Right lobe of liver (tissue), 6 donors: ENCODE data around the gene AADACL4. TPM values are rescaled to one million over a fixed set of nuclear protein-coding genes. Genes with fewer than 3 reads are reported as not detected.

Source experiments
- ATAC-seq, 4 donors: fragments of 200-7000 bp; cut with Tn5 transposase; one replicate each; pipeline ENCODE4 v1.9.1; 2020; ENCODE audit warnings: mild to moderate bottlenecking in 4 of 4, moderate library complexity in 4 of 4
- DNase-seq, 3 donors: peaks; one replicate each; pipeline ENCODE4 v3.0.0-alpha.2; 2020
- H3K27ac ChIP-seq, 3 donors: fragments of 200-600 bp; one replicate each; pipeline ENCODE4 v1.8.0; 2022
- H3K27me3 ChIP-seq, 2 donors: fragments of 200-600 bp; one replicate each; pipeline ENCODE4 v1.8.0; 2022
- H3K36me3 ChIP-seq, 4 donors: fragments of 200-600 bp; sonication (generic) in 1 of 4; one replicate each; pipeline versions ENCODE4 v1.5.1 to v1.8.0; 2017 to 2022; ENCODE audit warnings: control low read depth in 1 of 4
- H3K4me1 ChIP-seq, 4 donors: fragments of 200-600 bp; sonication (generic) in 1 of 4; one replicate each; pipeline versions ENCODE4 v1.5.1 to v1.8.0; 2017 to 2022; ENCODE audit warnings: control low read depth in 1 of 4
- H3K4me3 ChIP-seq, 3 donors: fragments of 200-600 bp; one replicate each; pipeline ENCODE4 v1.8.0; 2022
- H3K9me3 ChIP-seq, 4 donors: fragments of 200-600 bp; sonication (generic) in 1 of 4; one replicate each; pipeline versions ENCODE4 v1.5.1 to v1.8.0; 2017 to 2022; ENCODE audit warnings: control low read depth in 1 of 4
- POLR2A ChIP-seq: fragments of 450-650 bp; IDR thresholded peaks from one replicate; pipeline ENCODE4 v1.6.1; 2017; ENCODE audit warnings: antibody characterized with exemption, mild to moderate bottlenecking
- WGBS: methylation state at CpG from one replicate; pipeline ENCODE4 v1.1.6; 2018; ENCODE audit warnings: low coverage, low lambda C conversion rate; ENCODE audit not compliant: insufficient coverage; ENCODE audit errors: missing lambda C conversion rate; 5-methylcytosine and 5-hydroxymethylcytosine counted together
- intact Hi-C, 2 donors: fragments of 100-400 bp; cut with DNase I; formaldehyde crosslinking; loops; one replicate each; pipeline versions ENCODE4 v1.11.2 to v1.14.1; 2022
- total RNA-seq, 6 experiments: library from RNA; depleted of rRNA in 2 of 6; stranded (reverse); fragments of >200 nt in 2 of 6; fragmentation: NEBNext Ultra II Directional in 3 of 6; extraction: Animal tissue kit (Norgen Biotek cat#: 25700) in 3 of 6; gene quantifications; one replicate each; pipeline versions ENCODE4 v1.1.0 to v1.2.4, GENCODE V29; 2016 to 2023
- TF ChIP-seq, protein P1 (sequence below), 4 donors: fragments of 200-600 bp in 3 of 4; fragments of 450-650 bp in 1 of 4; IDR thresholded peaks; one replicate each; pipeline versions ENCODE4 v1.5.1 to v1.8.0; 2016 to 2022; ENCODE audit warnings: antibody characterized with exemption in 4 of 4, mild to moderate bottlenecking in 2 of 4
- donor health status: DM: no; HTN: yes; CAD: no.
- donor health status: DM: no; HTN: no; CAD: no.
- donor health status: DM: no; HTN: no; CAD: no.
- donor health status: DM: no; HTN: yes; CAD: no.
- donor health status: DM: no; HTN: yes; CAD: no.

The AADACL4 gene
- total RNA-seq, 6 experiments from 2014 or later: not detected

DNA sequence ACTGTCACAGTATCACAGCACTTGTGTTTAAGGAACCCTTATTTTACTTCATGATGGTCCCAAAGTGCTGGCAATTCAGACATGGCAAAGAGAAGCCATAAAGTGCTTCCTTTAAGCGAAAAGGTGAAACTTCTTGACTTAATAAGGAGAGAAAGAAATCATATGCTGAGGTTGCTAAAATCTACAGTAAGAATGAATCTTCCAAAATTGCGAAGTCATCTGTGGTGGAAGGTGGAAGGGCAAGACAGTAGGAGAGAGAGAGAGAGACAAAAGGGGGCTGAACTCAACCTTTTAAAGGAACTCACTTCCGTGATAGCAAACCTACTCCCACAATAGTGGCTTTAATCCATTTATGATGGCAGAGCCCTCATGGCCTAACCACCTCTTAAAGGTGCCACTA, 52.8 kb downstream of the AADACL4 start:
- DNase-seq (no peak), ATAC-seq (no peak)
- H3K9me3 ChIP-seq: no peaks in the 10 kb centered on the region
- intact Hi-C loops: no loop called here
- WGBS: 78% methylated on average over 3 of the region's 3 CpGs
- H3K27ac ChIP-seq: no peak overlapping the region
- no peak overlapping the region for H3K4me3 ChIP-seq
- no peak for TF ChIP-seq POLR2A
- TF ChIP-seq, protein P1, sequence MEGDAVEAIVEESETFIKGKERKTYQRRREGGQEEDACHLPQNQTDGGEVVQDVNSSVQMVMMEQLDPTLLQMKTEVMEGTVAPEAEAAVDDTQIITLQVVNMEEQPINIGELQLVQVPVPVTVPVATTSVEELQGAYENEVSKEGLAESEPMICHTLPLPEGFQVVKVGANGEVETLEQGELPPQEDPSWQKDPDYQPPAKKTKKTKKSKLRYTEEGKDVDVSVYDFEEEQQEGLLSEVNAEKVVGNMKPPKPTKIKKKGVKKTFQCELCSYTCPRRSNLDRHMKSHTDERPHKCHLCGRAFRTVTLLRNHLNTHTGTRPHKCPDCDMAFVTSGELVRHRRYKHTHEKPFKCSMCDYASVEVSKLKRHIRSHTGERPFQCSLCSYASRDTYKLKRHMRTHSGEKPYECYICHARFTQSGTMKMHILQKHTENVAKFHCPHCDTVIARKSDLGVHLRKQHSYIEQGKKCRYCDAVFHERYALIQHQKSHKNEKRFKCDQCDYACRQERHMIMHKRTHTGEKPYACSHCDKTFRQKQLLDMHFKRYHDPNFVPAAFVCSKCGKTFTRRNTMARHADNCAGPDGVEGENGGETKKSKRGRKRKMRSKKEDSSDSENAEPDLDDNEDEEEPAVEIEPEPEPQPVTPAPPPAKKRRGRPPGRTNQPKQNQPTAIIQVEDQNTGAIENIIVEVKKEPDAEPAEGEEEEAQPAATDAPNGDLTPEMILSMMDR (IDR thresholded peaks at IDR 0.05): no peak
- H3K36me3 ChIP-seq: no peaks in the 10 kb centered on the region
- H3K27me3 ChIP-seq: no peaks in the 10 kb centered on the region
- peaks cover 0 to 6% (median 0%) of the 10 kb centered on the region in 4 donors for H3K4me1 ChIP-seq

DNA sequence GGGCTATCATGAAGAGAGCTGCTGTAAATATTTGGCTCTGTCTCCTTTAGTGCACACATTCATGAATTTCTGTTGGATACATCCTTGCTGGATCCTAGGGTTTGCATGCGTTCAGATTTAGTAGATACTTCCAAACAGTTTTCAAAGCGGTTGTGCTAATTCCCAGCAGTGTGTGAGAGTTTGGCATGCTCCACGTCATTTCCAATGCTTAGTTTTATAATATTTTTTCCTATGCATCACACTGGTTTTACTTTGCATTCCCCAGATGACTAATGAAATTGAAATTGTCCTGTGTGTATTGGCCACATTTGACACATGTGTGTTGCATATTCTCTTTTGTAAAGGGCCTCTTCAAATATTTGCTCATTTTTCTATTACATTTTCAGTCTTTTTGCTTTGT, 53.5 kb downstream of the AADACL4 start:
- no peak overlapping the region for H3K4me3 ChIP-seq
- no peaks in the 10 kb centered on the region for H3K9me3 ChIP-seq
- H3K27ac ChIP-seq: no peak overlapping the region
- peaks cover 0 to 6% (median 0%) of the 10 kb centered on the region in 4 donors for H3K4me1 ChIP-seq
- TF ChIP-seq POLR2A: no peak
- TF ChIP-seq, protein P1 (IDR thresholded peaks at IDR 0.05): no peak
- intact Hi-C loops: no loop called here
- DNase-seq (no peak), ATAC-seq (no peak)
- 57% methylated on average over 3 of the region's 3 CpGs for WGBS
- H3K36me3 ChIP-seq: no peaks in the 10 kb centered on the region
- no peaks in the 10 kb centered on the region for H3K27me3 ChIP-seq

GRCh38 chr1:12703821-12704451, 60.1 kb downstream of the AADACL4 start:
- ATAC-seq (no peak), DNase-seq (no peak)
- H3K36me3 ChIP-seq: no peaks in the 10 kb centered on the region
- TF ChIP-seq, protein P1 (IDR thresholded peaks at IDR 0.05): no peak
- TF ChIP-seq POLR2A: no peak
- H3K27me3 ChIP-seq: no peaks in the 10 kb centered on the region
- no peak overlapping the region for H3K4me3 ChIP-seq
- no peaks in the 10 kb centered on the region for H3K4me1 ChIP-seq
- no peaks in the 10 kb centered on the region for H3K9me3 ChIP-seq
- no peak overlapping the region for H3K27ac ChIP-seq
- intact Hi-C loops: no loop called here
- 41% methylated on average over 6 of the region's 6 CpGs for WGBS

DNA sequence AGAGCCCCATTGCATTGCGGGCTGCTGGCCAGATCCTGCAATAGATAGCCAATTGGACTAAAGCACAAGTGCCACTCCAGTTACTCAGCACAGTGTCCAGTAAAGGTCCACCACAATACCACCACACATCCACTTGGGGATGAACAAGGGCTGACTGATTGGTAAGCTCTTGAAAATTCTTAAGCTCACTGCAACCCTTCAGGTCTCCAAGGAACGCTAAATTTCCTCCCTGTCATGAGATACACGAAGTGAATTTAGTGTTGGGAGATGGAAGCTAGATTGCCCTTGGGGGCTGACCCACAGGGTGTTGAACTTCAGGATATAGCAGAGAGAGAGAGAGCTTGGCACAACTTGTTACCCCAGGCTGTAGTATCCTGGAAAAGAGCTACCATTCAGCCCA, 62.2 kb downstream of the AADACL4 start:
- WGBS: 37% methylated on average over 2 of the region's 3 CpGs
- no peaks in the 10 kb centered on the region for H3K27me3 ChIP-seq
- H3K4me1 ChIP-seq: no peaks in the 10 kb centered on the region
- H3K9me3 ChIP-seq: no peaks in the 10 kb centered on the region
- no peak overlapping the region for H3K4me3 ChIP-seq
- H3K27ac ChIP-seq: no peak overlapping the region
- no peaks in the 10 kb centered on the region for H3K36me3 ChIP-seq
- no peak for DNase-seq
- ATAC-seq: no peak
- TF ChIP-seq, protein P1 (IDR thresholded peaks at IDR 0.05): no peak
- TF ChIP-seq POLR2A: no peak
- intact Hi-C loops: no loop called here
